Testis (tissue), 3 donors: ENCODE data around the gene UBE2O. TPM values are rescaled to one million over a fixed set of nuclear protein-coding genes. Genes with fewer than 3 reads are reported as not detected.
A peak's percentile ranks its signal among the peaks of the same experiment; 100 is the strongest.

Source experiments
- DNase-seq: peaks from one replicate; pipeline ENCODE4 v3.0.0-alpha.2; 2019
- H3K27ac ChIP-seq, 2 donors: fragments of 200-600 bp; sonication (generic); one replicate each; pipeline ENCODE4 v1.5.1; 2019
- H3K27me3 ChIP-seq: fragments of 200-600 bp; sonication (generic); one replicate; pipeline ENCODE4 v1.5.1; 2019
- H3K36me3 ChIP-seq: fragments of 200-600 bp; sonication (generic); one replicate; pipeline ENCODE4 v1.5.1; 2017; ENCODE audit warnings: low read depth; ENCODE audit errors: missing control alignments
- H3K4me1 ChIP-seq: fragments of 200-600 bp; sonication (generic); one replicate; pipeline ENCODE4 v1.5.1; 2019
- H3K4me3 ChIP-seq, 2 donors: fragments of 200-600 bp; sonication (generic); one replicate each; pipeline ENCODE4 v1.5.1; 2017 to 2019
- H3K9me3 ChIP-seq: fragments of 200-600 bp; sonication (generic); one replicate; pipeline ENCODE4 v1.5.1; 2017
- POLR2A ChIP-seq: fragments of 450-650 bp; IDR thresholded peaks from one replicate; pipeline ENCODE4 v1.6.1; 2017; ENCODE audit warnings: antibody characterized with exemption, mild to moderate bottlenecking, moderate library complexity
- WGBS, 2 donors: methylation state at CpG; one replicate each; pipeline ENCODE4 v1.1.5; 2018; 5-methylcytosine and 5-hydroxymethylcytosine counted together
- intact Hi-C: fragments of 100-400 bp; cut with DNase I; formaldehyde crosslinking; loops from one replicate; pipeline ENCODE4 v1.15.1; 2023; ENCODE audit warnings: low total_unique reads
- polyA plus RNA-seq: library from polyadenylated mRNA; stranded (reverse); fragments of 350-450 nt; fragmentation: Illumina TruSeq; extraction: RNeasy Lipid Tissue Mini Kit (QIAGEN cat#74804); gene quantifications from one replicate; pipeline ENCODE4 v1.2.3, GENCODE V29; 2014; ENCODE audit warnings: low read depth, low replicate concordance; ENCODE audit not compliant: insufficient read depth
- total RNA-seq, 2 donors: library from RNA; depleted of rRNA; stranded (reverse); fragments of >200 nt; gene quantifications; one replicate each; pipeline ENCODE4 v1.2.3, GENCODE V29; 2016
- TF ChIP-seq, protein P1 (sequence below), 3 experiments: fragments of 450-650 bp in 2 of 3; fragments of 200-600 bp in 1 of 3; sonication (generic) in 1 of 3; IDR thresholded peaks; one replicate each; pipeline ENCODE4 v1.5.1; 2016 to 2019; ENCODE audit warnings: antibody characterized with exemption in 3 of 3, mild to moderate bottlenecking in 2 of 3, moderate library complexity in 1 of 3

Gene UBE2O
- total and polyA plus RNA-seq, 3 donors from 2014 or later, result 40.6 to 58.0 (median 56.6) TPM

DNA sequence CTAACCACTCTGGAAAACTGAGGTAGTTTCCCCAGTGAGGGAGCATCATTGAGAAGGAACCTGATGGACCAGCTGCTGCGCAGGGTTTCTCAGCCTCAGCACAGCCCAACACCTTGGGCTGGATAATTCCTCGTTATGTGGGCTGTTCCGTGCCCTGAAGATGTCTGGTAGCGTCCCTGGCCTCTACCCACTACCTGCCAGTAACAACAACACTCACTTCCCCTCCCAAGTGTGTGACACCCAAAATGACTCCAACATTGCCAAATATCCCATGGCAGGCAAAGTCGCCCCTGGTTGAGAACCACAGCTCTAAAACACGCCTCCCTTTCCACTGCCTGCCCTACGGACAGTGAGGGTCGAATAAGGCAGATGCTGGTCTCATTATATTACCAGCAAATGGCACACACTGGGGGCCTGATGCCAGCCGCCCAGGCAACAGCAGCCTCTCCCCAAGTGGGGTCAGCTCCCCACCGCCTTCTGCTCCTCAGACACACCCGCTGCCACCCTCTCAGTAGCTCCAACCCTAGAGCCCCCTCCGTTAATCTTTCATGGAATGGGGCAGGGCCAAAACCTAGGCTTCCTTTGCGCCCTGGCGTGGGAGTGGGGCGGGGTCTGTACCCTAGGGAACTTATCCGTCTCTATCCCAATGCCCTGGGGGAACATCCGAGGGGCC, 47.3 kb upstream of the UBE2O start:
- peak overlapping the region; percentile 62 to 69 for H3K4me3 ChIP-seq
- H3K9me3 ChIP-seq, result no peaks in the 10 kb centered on the region
- WGBS, 2 donors, result 49 to 62% methylated on average over 16 to 17 of the region's 17 CpGs
- H3K27me3 ChIP-seq, result no peaks in the 10 kb centered on the region
- intact Hi-C loops, result no loop called here
- peaks cover 36% of the 10 kb centered on the region for H3K4me1 ChIP-seq
- TF ChIP-seq, protein P1, sequence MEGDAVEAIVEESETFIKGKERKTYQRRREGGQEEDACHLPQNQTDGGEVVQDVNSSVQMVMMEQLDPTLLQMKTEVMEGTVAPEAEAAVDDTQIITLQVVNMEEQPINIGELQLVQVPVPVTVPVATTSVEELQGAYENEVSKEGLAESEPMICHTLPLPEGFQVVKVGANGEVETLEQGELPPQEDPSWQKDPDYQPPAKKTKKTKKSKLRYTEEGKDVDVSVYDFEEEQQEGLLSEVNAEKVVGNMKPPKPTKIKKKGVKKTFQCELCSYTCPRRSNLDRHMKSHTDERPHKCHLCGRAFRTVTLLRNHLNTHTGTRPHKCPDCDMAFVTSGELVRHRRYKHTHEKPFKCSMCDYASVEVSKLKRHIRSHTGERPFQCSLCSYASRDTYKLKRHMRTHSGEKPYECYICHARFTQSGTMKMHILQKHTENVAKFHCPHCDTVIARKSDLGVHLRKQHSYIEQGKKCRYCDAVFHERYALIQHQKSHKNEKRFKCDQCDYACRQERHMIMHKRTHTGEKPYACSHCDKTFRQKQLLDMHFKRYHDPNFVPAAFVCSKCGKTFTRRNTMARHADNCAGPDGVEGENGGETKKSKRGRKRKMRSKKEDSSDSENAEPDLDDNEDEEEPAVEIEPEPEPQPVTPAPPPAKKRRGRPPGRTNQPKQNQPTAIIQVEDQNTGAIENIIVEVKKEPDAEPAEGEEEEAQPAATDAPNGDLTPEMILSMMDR (IDR thresholded peaks at IDR 0.05), result no peak
- TF ChIP-seq POLR2A, result no peak
- H3K36me3 ChIP-seq, result no peaks in the 10 kb centered on the region
- DNase-seq, result no peak
- peak overlapping the region; percentile 80 to 90 for H3K27ac ChIP-seq

DNA sequence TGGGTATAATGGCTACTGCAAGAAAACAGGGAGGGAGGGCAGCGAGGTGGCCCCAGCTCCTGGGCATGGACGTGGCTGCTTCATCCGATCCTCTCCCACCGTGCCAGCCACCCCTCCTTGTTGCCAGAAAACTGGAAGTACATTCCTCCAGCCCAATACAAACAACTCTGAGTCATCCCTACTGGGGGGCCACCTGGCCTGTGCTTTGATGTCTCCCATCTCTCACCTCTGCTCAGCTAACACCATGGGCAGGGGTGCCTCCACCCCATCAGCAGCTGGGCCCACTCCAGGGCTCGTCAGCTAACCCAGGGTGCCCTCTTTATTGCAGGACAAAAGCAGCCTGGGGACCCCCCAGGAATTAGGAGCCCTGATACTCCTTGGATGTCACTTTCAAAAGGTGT, 46.3 kb upstream of the UBE2O start:
- DNase-seq, result no peak
- Histone ChIP-seq H3K27ac (peak overlapping the region; percentile 80 to 90), H3K4me3 (peak overlapping the region in 1 of 2 donors; percentile 69), H3K4me1 (peaks cover 36% of the 10 kb centered on the region), H3K36me3 (no peaks in the 10 kb centered on the region), H3K27me3 (no peaks in the 10 kb centered on the region), H3K9me3 (no peaks in the 10 kb centered on the region)
- intact Hi-C loops, result no loop called here
- 85 to 88% methylated on average over 5 of the region's 5 CpGs for WGBS, 2 donors
- TF ChIP-seq, protein P1 (IDR thresholded peaks at IDR 0.05), result no peak
- TF ChIP-seq POLR2A, result no peak

GRCh38 chr17:76498876-76499251, 45.9 kb upstream of the UBE2O start:
- Histone ChIP-seq H3K9me3 (no peaks in the 10 kb centered on the region), H3K36me3 (no peaks in the 10 kb centered on the region), H3K27me3 (no peaks in the 10 kb centered on the region), H3K4me3 (no peak overlapping the region), H3K4me1 (peaks cover 36% of the 10 kb centered on the region), H3K27ac (peak overlapping the region; percentile 80 to 90)
- no peak for DNase-seq
- TF ChIP-seq, protein P1 (IDR thresholded peaks at IDR 0.05), result no peak
- TF ChIP-seq POLR2A, result no peak
- 74 to 83% methylated on average over 4 of the region's 4 CpGs for WGBS, 2 donors
- intact Hi-C loops, result no loop called here

GRCh38 chr17:76497979-76498875, 45.3 kb upstream of the UBE2O start:
- Histone ChIP-seq H3K9me3 (no peaks in the 10 kb centered on the region), H3K27ac (peak overlapping the region; percentile 80 to 90), H3K4me3 (no peak overlapping the region), H3K36me3 (no peaks in the 10 kb centered on the region), H3K27me3 (no peaks in the 10 kb centered on the region), H3K4me1 (peaks cover 39% of the 10 kb centered on the region)
- intact Hi-C loops, result no loop called here
- TF ChIP-seq, protein P1 (IDR thresholded peaks at IDR 0.05), result no peak
- TF ChIP-seq POLR2A, result no peak
- DNase-seq, result peak; percentile 87
- 20 to 33% methylated on average over 11 to 31 of the region's 31 CpGs for WGBS, 2 donors
